ENCODE results near the gene BCAR3. TPM values are rescaled to one million over a fixed set of nuclear protein-coding genes. Genes with fewer than 3 reads are reported as not detected.

The BCAR3 gene
- total RNA-seq, 2 donors from 2014 or later = 32.7 to 48.7 TPM

DNA sequence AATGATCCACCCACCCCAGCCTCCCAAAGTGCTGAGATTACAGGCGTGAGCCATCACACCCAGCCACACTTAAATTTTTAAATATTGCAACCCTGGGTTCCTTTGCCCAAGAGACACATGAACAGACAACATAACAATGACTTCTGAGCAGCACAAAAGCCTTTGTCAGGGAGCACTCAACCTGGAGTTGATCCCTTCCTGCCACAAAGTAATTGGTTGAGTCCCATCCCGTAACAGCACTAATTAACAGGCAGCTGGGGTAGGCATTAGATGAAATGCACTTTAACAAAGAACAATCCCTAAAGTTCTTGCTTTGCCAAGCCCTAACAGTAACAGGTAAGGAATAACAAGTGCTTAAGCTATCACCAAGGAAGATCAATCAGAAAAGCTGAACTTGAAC lies 5.9 kb upstream of the BCAR3 start:
- H3K27me3 Mint-ChIP-seq (ENCODE audit: insufficient read depth) = peaks cover 4% of the 10 kb centered on the region
- Histone ChIP-seq H3K27me3 (ENCODE audit: control insufficient read depth, insufficient read depth, low read length, poor library complexity, severe bottlenecking) (no peaks in the 10 kb centered on the region), H3K4me3 (ENCODE audit: low read length) (no peak overlapping the region), H3K4me1 (ENCODE audit: control insufficient read depth, insufficient read depth, low read length) (peaks cover 6% of the 10 kb centered on the region), H3K9me3 (ENCODE audit: control insufficient read depth, low read length) (no peaks in the 10 kb centered on the region), H3K36me3 (ENCODE audit: control insufficient read depth, insufficient read depth, low read length) (no peaks in the 10 kb centered on the region), H3K9ac (ENCODE audit: extremely low read depth, low read length, poor library complexity, severe bottlenecking) (no peak overlapping the region), H3K27ac (ENCODE audit: low read depth, low read length) (no peak overlapping the region)
- H3K9me3 Mint-ChIP-seq = no peaks in the 10 kb centered on the region
- H3K27ac Mint-ChIP-seq = no peak overlapping the region
- TF ChIP-seq, protein P1, sequence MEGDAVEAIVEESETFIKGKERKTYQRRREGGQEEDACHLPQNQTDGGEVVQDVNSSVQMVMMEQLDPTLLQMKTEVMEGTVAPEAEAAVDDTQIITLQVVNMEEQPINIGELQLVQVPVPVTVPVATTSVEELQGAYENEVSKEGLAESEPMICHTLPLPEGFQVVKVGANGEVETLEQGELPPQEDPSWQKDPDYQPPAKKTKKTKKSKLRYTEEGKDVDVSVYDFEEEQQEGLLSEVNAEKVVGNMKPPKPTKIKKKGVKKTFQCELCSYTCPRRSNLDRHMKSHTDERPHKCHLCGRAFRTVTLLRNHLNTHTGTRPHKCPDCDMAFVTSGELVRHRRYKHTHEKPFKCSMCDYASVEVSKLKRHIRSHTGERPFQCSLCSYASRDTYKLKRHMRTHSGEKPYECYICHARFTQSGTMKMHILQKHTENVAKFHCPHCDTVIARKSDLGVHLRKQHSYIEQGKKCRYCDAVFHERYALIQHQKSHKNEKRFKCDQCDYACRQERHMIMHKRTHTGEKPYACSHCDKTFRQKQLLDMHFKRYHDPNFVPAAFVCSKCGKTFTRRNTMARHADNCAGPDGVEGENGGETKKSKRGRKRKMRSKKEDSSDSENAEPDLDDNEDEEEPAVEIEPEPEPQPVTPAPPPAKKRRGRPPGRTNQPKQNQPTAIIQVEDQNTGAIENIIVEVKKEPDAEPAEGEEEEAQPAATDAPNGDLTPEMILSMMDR (conservative IDR thresholded peaks at IDR 0.05) = no peak
- WGBS, 2 experiments (ENCODE audit: insufficient coverage in 1 of 2, insufficient read length in 1 of 2) = 67 to 88% methylated on average over 2 of the region's 2 CpGs
- no peak for DNase-seq
- H3K4me3 Mint-ChIP-seq = no peak overlapping the region
- peaks cover 24% of the 10 kb centered on the region for H3K4me1 Mint-ChIP-seq
- H3K36me3 Mint-ChIP-seq (ENCODE audit: low read depth) = peaks cover 2% of the 10 kb centered on the region

DNA sequence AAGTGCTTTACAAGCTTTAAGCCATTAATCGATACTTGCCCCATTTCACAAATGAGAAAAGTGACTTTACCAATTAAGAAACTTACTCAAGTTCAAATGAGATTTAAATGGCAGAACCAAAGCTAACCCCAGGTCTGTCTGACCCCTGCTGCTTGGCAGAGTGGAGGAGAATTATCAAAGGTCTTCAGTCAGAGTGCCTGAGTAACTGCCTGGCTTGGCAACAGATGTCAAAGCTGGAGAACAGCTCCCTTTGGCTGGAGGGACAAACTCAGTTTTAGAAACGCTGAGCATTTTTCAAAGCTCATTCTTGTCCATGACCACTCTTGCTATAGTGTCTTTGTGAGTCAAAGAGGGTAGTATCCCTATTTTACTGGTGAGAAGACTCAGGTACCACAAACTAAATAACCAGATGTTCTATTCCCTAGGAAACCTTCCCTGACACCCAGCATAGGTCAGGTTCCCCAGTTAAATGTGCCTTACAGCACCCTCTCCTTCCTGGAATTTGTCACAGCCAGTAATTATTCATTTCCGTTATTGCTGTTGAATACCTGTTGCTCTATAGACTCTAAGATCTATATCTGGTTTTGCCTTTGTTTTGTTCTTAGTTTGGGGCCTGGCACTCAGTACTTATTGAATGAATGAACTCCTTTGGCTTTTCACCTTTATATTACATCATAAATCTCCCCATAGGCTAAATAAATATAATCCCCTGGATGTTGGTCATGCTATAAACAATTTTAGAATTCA lies 5.0 kb upstream of the BCAR3 start:
- Histone ChIP-seq H3K36me3 (ENCODE audit: control insufficient read depth, insufficient read depth, low read length) (no peaks in the 10 kb centered on the region), H3K4me1 (ENCODE audit: control insufficient read depth, insufficient read depth, low read length) (peaks cover 6% of the 10 kb centered on the region), H3K27ac (ENCODE audit: low read depth, low read length) (no peak overlapping the region), H3K9me3 (ENCODE audit: control insufficient read depth, low read length) (no peaks in the 10 kb centered on the region), H3K4me3 (ENCODE audit: low read length) (no peak overlapping the region), H3K27me3 (ENCODE audit: control insufficient read depth, insufficient read depth, low read length, poor library complexity, severe bottlenecking) (no peaks in the 10 kb centered on the region), H3K9ac (ENCODE audit: extremely low read depth, low read length, poor library complexity, severe bottlenecking) (no peak overlapping the region)
- TF ChIP-seq, protein P1 (conservative IDR thresholded peaks at IDR 0.05) = no peak
- H3K27me3 Mint-ChIP-seq (ENCODE audit: insufficient read depth) = peaks cover 4% of the 10 kb centered on the region
- no peaks in the 10 kb centered on the region for H3K9me3 Mint-ChIP-seq
- WGBS, 2 experiments (ENCODE audit: insufficient coverage in 1 of 2, insufficient read length in 1 of 2) = 91 to 100% methylated on average over 2 to 3 of the region's 3 CpGs
- DNase-seq = peak; percentile 47
- peaks cover 27% of the 10 kb centered on the region for H3K4me1 Mint-ChIP-seq
- H3K36me3 Mint-ChIP-seq (ENCODE audit: low read depth) = peaks cover 2% of the 10 kb centered on the region
- H3K27ac Mint-ChIP-seq = no peak overlapping the region
- no peak overlapping the region for H3K4me3 Mint-ChIP-seq

DNA sequence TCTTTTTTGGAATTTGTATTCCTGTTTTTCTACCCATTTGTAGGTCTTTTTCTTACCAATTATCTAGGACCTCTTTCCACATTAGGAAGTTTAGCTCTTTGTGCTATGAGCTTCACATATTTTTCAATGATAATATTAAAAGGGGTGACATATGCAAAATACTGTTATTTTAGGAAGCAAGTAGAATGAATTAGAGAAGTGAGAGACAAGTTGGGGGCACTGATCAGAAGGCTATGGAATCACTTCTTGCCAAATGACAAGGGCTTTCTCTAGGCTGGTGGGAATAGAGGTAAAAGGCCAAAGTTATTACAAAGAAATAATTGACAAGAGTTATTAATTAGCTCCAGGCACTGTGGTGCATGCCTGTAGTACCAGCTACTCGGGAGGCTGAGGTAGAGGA lies 4.3 kb upstream of the BCAR3 start:
- TF ChIP-seq, protein P1 (conservative IDR thresholded peaks at IDR 0.05) = no peak
- peaks cover 20% of the 10 kb centered on the region for H3K4me1 Mint-ChIP-seq
- Histone ChIP-seq H3K9ac (ENCODE audit: extremely low read depth, low read length, poor library complexity, severe bottlenecking) (no peak overlapping the region), H3K9me3 (ENCODE audit: control insufficient read depth, low read length) (no peaks in the 10 kb centered on the region), H3K4me1 (ENCODE audit: control insufficient read depth, insufficient read depth, low read length) (peaks cover 6% of the 10 kb centered on the region), H3K27ac (ENCODE audit: low read depth, low read length) (no peak overlapping the region), H3K4me3 (ENCODE audit: low read length) (no peak overlapping the region), H3K27me3 (ENCODE audit: control insufficient read depth, insufficient read depth, low read length, poor library complexity, severe bottlenecking) (no peaks in the 10 kb centered on the region), H3K36me3 (ENCODE audit: control insufficient read depth, insufficient read depth, low read length) (no peaks in the 10 kb centered on the region)
- H3K27ac Mint-ChIP-seq = no peak overlapping the region
- no peaks in the 10 kb centered on the region for H3K9me3 Mint-ChIP-seq
- no peak overlapping the region for H3K4me3 Mint-ChIP-seq
- DNase-seq = no peak
- H3K27me3 Mint-ChIP-seq (ENCODE audit: insufficient read depth) = peaks cover 4% of the 10 kb centered on the region
- H3K36me3 Mint-ChIP-seq (ENCODE audit: low read depth) = peaks cover 2% of the 10 kb centered on the region
- 71 to 90% methylated on average over 1 of the region's 1 CpG for WGBS, 2 experiments (ENCODE audit: insufficient coverage in 1 of 2, insufficient read length in 1 of 2)
